Stimulated activated CD4-positive, alpha-beta T cell treated with anti-CD3 and anti-CD28 coated beads, Interleukin-4, amount 100 ng/mL, for 1 hour (primary cell): ENCODE results near the gene C11orf21.

Experiments used
- DNase-seq: peaks from one replicate; pipeline ENCODE4 v3.0.0-alpha.2; 2020

The C11orf21 gene

GRCh38 chr11:2258501-2259465 lies 42.9 kb downstream of the C11orf21 start:
- no peak for DNase-seq

DNA sequence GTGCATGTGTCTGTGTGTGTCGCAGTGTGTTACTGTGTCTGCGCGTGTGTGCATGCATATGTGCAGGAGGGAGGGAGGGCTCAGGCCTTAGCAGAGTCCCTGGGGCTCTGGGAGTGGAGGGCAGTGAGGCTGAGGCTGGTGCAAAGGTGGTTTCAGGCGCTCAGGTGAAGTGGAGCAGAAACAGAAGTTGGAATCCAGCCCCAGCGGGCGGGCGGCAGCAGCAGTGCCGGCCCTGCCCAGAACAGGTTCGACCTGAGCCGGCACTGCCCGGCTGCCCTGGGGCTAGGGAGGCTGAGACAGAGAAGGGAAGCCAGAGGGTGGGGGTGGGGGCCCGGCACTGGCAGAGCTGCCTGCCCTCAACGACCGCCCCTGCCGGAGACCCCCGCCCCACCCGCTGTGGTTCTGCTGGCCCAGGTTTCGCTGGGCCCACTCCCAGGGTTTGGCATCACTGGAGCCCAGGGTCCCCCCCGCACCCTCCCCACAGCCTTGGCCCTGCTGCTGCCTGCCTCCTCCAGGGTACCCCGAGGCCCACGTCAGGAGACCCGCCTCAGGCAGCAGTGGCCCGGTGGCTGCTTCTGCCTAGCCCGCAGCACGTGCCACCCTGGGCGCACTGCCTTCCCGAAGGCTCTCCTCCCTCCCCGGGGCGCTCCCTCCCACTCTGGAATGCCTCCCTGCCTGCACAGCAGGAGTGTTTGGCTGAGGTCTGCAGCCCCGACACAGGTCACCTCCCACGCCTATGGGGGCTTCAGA lies 44.6 kb downstream of the C11orf21 start:
- no peak for DNase-seq

GRCh38 chr11:2256293-2256913 lies 45.3 kb downstream of the C11orf21 start:
- DNase-seq = no peak

DNA sequence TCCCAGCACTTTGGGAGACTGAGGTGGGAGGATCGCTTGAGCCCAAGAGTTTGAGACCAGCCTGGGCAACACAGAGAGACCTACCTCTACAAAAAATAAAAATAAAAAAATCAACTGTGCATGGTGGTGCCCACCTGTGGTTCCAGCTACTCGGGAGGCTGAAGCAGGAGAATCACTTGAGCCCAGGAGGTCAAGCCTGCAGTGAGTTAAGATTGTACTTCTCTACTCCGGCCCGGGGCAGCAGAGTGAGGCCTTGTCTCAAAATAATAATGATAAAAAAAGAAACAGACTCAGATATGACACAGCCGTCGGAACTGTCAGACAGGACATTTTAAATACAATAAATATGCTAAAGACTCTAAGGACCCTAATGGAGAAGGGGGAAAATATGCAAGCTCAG lies 49.7 kb downstream of the C11orf21 start:
- DNase-seq = no peak

- no peak for DNase-seq
These were observed 50.6 kb downstream of the C11orf21 start for GRCh38 chr11:2251138-2251537.

GRCh38 chr11:2250485-2250884 lies 51.2 kb downstream of the C11orf21 start:
- DNase-seq = no peak

DNA sequence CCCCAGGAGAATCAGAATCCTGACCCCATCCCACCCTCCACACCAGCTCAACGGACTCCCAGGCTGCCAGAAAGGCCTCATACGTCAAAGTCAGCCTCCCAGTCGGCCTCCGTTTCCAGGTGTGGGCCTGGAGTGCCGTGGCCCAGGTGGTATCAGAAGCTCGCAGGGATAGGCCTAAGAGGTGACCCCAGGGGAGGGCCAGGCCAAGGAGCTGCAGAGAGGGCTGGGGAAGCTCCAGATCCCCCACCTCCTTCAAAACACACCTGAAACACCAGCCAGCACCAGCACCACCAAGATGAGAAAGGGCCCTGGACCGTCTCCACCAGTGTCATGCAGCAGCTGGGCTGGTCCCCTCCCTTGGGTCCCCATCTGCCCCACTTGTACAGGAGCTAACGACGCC lies 51.7 kb downstream of the C11orf21 start:
- DNase-seq = no peak

GRCh38 chr11:2249189-2249916 lies 52.4 kb downstream of the C11orf21 start:
- DNase-seq = no peak

DNA sequence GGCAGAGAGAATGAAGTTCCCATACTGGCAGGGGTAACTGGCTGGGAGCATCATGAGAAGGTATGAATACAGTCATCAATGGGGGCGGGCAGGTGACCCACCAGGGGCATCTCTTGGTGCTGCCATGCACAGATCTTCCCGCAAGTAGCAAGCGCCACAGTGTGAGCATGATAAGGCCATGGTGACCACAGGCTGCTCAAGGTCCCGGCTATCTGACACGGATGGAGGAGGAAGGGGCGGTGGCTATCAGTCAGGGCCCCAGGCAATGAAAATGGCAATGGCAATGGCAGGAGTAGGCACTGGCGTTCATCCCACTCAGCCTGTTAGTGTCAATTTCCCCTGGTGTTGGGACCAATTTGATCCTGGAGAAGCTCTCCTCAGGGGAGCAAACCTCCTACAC lies 53.0 kb downstream of the C11orf21 start:
- no peak for DNase-seq

DNA sequence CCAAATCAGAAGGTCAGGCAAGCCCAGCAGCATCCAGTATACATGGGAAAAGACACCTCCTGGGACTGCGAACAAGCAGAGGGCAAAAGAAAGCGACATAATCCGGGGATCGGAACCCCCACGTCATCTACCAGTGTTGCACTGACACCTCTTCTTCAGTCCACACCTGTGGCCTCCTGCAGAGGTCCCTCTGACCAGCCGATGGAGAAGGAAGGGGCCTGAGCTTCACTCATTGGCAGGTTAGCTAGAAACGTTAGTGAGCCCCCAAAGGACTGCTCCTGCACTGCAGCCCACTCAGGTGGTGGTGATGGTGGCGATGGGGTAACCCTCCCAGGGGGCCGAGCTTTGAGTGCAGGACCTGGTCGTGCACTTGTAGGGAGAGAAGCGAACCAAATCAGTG lies 53.5 kb downstream of the C11orf21 start:
- no peak for DNase-seq

DNA sequence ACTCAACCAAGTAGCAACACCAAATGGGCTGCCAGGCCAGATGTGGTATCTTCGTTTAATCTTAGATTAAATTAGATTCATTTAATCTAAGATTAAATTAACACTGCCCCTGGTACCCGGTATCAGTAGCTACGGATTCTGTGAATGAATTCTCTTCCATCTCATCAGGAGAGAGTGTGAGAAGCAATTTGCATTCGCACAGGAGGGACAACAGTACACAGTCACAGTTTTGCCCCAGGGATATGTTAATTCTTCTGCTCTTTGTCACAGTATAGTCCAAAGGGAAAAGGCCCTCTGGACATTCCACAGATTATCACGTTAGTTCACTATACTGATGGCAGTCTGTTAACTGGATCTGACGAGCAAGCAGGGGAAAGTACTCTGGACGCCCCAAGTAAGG lies 54.2 kb downstream of the C11orf21 start:
- no peak for DNase-seq
